OCI-LY1 (cell line): ENCODE data around the gene RAET1L.
A peak's percentile ranks its signal among the peaks of the same experiment; 100 is the strongest.
"Not testable (repeated sequence)": the region's sequence is repeated elsewhere in the genome, so short reads cannot be mapped to it uniquely, and the experiment has no call there.

Source experiments
- H2AFZ ChIP-seq: fragments of 200-600 bp; sonication (generic), shearing (Covaris generic); 2 replicates; pipeline ENCODE4 v1.6.0; 2014; ENCODE audit warnings: antibody characterized with exemption, mild to moderate bottlenecking, low read length
- H3F3A ChIP-seq: fragments of 200-600 bp; sonication (generic), shearing (Covaris generic); 2 replicates; pipeline ENCODE4 v1.6.0; 2014; ENCODE audit warnings: mild to moderate bottlenecking, antibody characterized with exemption, low read length, moderate library complexity; ENCODE audit not compliant: insufficient read depth
- H3K27ac ChIP-seq: fragments of 200-600 bp; sonication (generic); 2 replicates; pipeline ENCODE4 v1.5.1; 2014; ENCODE audit warnings: low read length, mixed run types, mild to moderate bottlenecking, low read depth; ENCODE audit not compliant: poor library complexity, severe bottlenecking
- H3K27me3 ChIP-seq: fragments of 200-600 bp; sonication (generic); 2 replicates; pipeline ENCODE4 v1.6.0; 2014; ENCODE audit warnings: antibody characterized with exemption, mild to moderate bottlenecking, low read length, moderate library complexity; ENCODE audit not compliant: insufficient read depth
- H3K36me3 ChIP-seq: fragments of 200-600 bp; sonication (generic); 2 replicates; pipeline ENCODE4 v1.6.1; 2014; ENCODE audit warnings: mild to moderate bottlenecking, antibody characterized with exemption, low read length, moderate library complexity, mixed read lengths; ENCODE audit not compliant: insufficient read depth
- H3K4me1 ChIP-seq: fragments of 200-600 bp; sonication (generic); 2 replicates; pipeline ENCODE4 v1.5.1; 2014; ENCODE audit warnings: mild to moderate bottlenecking, low read length, moderate library complexity; ENCODE audit not compliant: insufficient read depth, severe bottlenecking
- H3K4me2 ChIP-seq: fragments of 200-600 bp; sonication (generic), shearing (Covaris generic); 2 replicates; pipeline ENCODE4 v1.6.1; 2014; ENCODE audit warnings: low read length
- H3K4me3 ChIP-seq: fragments of 200-600 bp; sonication (generic); 2 replicates; pipeline ENCODE4 v1.5.1; 2014; ENCODE audit warnings: low read length, low read depth, mild to moderate bottlenecking, mixed read lengths; ENCODE audit not compliant: poor library complexity, severe bottlenecking
- H3K79me2 ChIP-seq: fragments of 200-600 bp; shearing (Covaris generic); 2 replicates; pipeline ENCODE4 v1.6.1; 2016; ENCODE audit warnings: mixed run types, low read length, mixed read lengths; ENCODE audit not compliant: insufficient read depth
- H3K9ac ChIP-seq: fragments of 200-600 bp; sonication (generic), shearing (Covaris generic); 2 replicates; pipeline ENCODE4 v1.6.1; 2014; ENCODE audit warnings: mild to moderate bottlenecking, low read length, mixed read lengths
- H3K9me2 ChIP-seq: fragments of 200-600 bp; sonication (generic), shearing (Covaris generic); 2 replicates; pipeline ENCODE4 v1.6.1; 2014; ENCODE audit warnings: low read depth, mild to moderate bottlenecking, low read length, mixed read lengths
- H3K9me3 ChIP-seq: fragments of 200-600 bp; shearing (Covaris generic); 2 replicates; pipeline ENCODE4 v1.6.1; 2014; ENCODE audit warnings: low read length, mixed read lengths
- H4K20me1 ChIP-seq: fragments of 200-600 bp; sonication (generic), shearing (Covaris generic); 2 replicates; pipeline ENCODE4 v1.6.0; 2016; ENCODE audit warnings: mild to moderate bottlenecking, low read length; ENCODE audit not compliant: insufficient read depth
- CTCF ChIP-seq: fragments of 200-600 bp; sonication (generic), shearing (Covaris generic); IDR thresholded peaks from 2 replicates; pipeline ENCODE4 v1.5.1; 2017; ENCODE audit warnings: mild to moderate bottlenecking, antibody characterized with exemption, low read length, moderate library complexity, mixed read lengths
- EZH2 ChIP-seq: fragments of 200-600 bp; sonication (generic), shearing (Covaris generic); IDR thresholded peaks from 2 replicates; pipeline ENCODE4 v1.8.0; 2017; ENCODE audit warnings: borderline replicate concordance, mixed run types, mild to moderate bottlenecking, antibody characterized with exemption, low read length, moderate library complexity, mixed read lengths

RAET1L gene

GRCh38 chr6:149995971-149996370 lies 29.4 kb downstream of the RAET1L start:
- Histone ChIP-seq H2AFZ (no peak overlapping the region), H3K4me3 (no peak overlapping the region), H3K27me3 (no peaks in the 10 kb centered on the region), H3K27ac (no peak overlapping the region), H3K36me3 (no peaks in the 10 kb centered on the region), H3F3A (no peaks in the 10 kb centered on the region), H4K20me1 (no peaks in the 10 kb centered on the region), H3K9me3 (no peaks in the 10 kb centered on the region), H3K4me1 (peaks cover 7% of the 10 kb centered on the region), H3K9me2 (no peaks in the 10 kb centered on the region), H3K79me2 (no peaks in the 10 kb centered on the region), H3K9ac (no peak overlapping the region), H3K4me2 (no peak overlapping the region)
- TF ChIP-seq CTCF (no peak), EZH2 (no peak)

- no peak for TF ChIP-seq EZH2
- TF ChIP-seq CTCF = no peak
- Histone ChIP-seq H3K27ac (no peak overlapping the region), H3K4me3 (no peak overlapping the region), H3K79me2 (no peaks in the 10 kb centered on the region), H3K4me1 (peaks cover 14% of the 10 kb centered on the region), H3K9me2 (no peaks in the 10 kb centered on the region), H3K27me3 (no peaks in the 10 kb centered on the region), H3K9me3 (no peaks in the 10 kb centered on the region), H3F3A (no peaks in the 10 kb centered on the region), H3K4me2 (no peak overlapping the region), H3K36me3 (no peaks in the 10 kb centered on the region), H3K9ac (no peak overlapping the region), H4K20me1 (no peaks in the 10 kb centered on the region), H2AFZ (no peak overlapping the region)
Observed at GRCh38 chr6:149995235-149995750, 30.0 kb downstream of the RAET1L start.

- TF ChIP-seq CTCF (no peak), EZH2 (no peak)
- Histone ChIP-seq H3K27me3 (no peaks in the 10 kb centered on the region), H2AFZ (no peak overlapping the region)
Observed at GRCh38 chr6:149991838-149992237, 33.5 kb downstream of the RAET1L start.

GRCh38 chr6:149991472-149991795 lies 33.9 kb downstream of the RAET1L start:
- not testable (repeated sequence) for H4K20me1 ChIP-seq, H3F3A ChIP-seq, H3K27ac ChIP-seq, H3K27me3 ChIP-seq, H2AFZ ChIP-seq, H3K9me2 ChIP-seq, H3K9ac ChIP-seq, H3K36me3 ChIP-seq, H3K79me2 ChIP-seq, H3K9me3 ChIP-seq
- Histone ChIP-seq H3K4me2 (peak overlapping the region; percentile 76), H3K4me3 (peak overlapping the region; percentile 54), H3K4me1 (peaks cover 14% of the 10 kb centered on the region)

More at GRCh38 chr6:149991838-149992237, 33.5 kb downstream of the RAET1L start:
- Histone ChIP-seq H3K9me2 (no peaks in the 10 kb centered on the region), H3K4me3 (no peak overlapping the region), H4K20me1 (no peaks in the 10 kb centered on the region), H3K9me3 (no peaks in the 10 kb centered on the region), H3K27ac (no peak overlapping the region), H3K9ac (no peak overlapping the region), H3K4me1 (peaks cover 14% of the 10 kb centered on the region), H3K36me3 (no peaks in the 10 kb centered on the region), H3K4me2 (no peak overlapping the region), H3F3A (no peaks in the 10 kb centered on the region), H3K79me2 (no peaks in the 10 kb centered on the region)
